K562 (cell line): Measurements from ENCODE around the gene GLIS2. TPM values are rescaled to one million over a fixed set of nuclear protein-coding genes. Genes with fewer than 3 reads are reported as not detected.

Experiments
- ARID4B ChIP-seq: sonication (generic); formaldehyde crosslinking; IDR thresholded peaks from 2 replicates; pipeline ENCODE4 v1.8.0; 2022; ENCODE audit warnings: mild to moderate bottlenecking, missing genetic modification reagents
- CREB3 ChIP-seq: fragments of 450-650 bp; conservative IDR thresholded peaks from 2 replicates; pipeline ENCODE4 v1.6.1; 2016; ENCODE audit warnings: missing genetic modification characterization, low read depth, mild to moderate bottlenecking, missing compliant biosample characterization, moderate library complexity
- CXXC5 ChIP-seq: fragments of 250-450 bp; sonication (Bioruptor Pico); IDR thresholded peaks from 2 replicates; pipeline ENCODE4 v1.8.0; 2022; ENCODE audit warnings: inconsistent platforms, mild to moderate bottlenecking, moderate library complexity
- JUN ChIP-seq, 2 experiments: sonication (generic) in 1 of 2; formaldehyde crosslinking in 1 of 2; IDR thresholded peaks; 2 replicates each; pipeline versions ENCODE4 v1.6.1 to v1.8.0; 2012 to 2022; ENCODE audit warnings: borderline replicate concordance in 2 of 2, mild to moderate bottlenecking in 2 of 2, improper control_type of control experiment in 1 of 2, low read depth in 1 of 2, low read length in 1 of 2, missing genetic modification reagents in 1 of 2
- MLX ChIP-seq, 2 experiments: fragments of 450-650 bp in 1 of 2; sonication (generic) in 1 of 2; formaldehyde crosslinking; conservative IDR thresholded peaks; 2 replicates each; pipeline versions ENCODE4 v1.4.0 to v1.8.1; 2020 to 2022; ENCODE audit warnings: mild to moderate bottlenecking in 1 of 2, missing genetic modification reagents in 1 of 2
- NR1H2 ChIP-seq: sonication (generic); formaldehyde crosslinking; IDR thresholded peaks from 2 replicates; pipeline ENCODE4 v1.4.0; 2020; ENCODE audit warnings: mild to moderate bottlenecking, missing genetic modification reagents
- TSHZ1 ChIP-seq: fragments of 250-450 bp; sonication (Bioruptor Pico); IDR thresholded peaks from 2 replicates; pipeline ENCODE4 v1.4.0; 2020; ENCODE audit warnings: mild to moderate bottlenecking, moderate library complexity
- ZNF57 ChIP-seq: fragments of 450-650 bp; formaldehyde crosslinking; IDR thresholded peaks from 2 replicates; pipeline ENCODE4 v1.4.0; 2020; ENCODE audit warnings: mild to moderate bottlenecking, moderate library complexity
- ZNF639 ChIP-seq, 2 experiments: fragments of 200-800 bp in 1 of 2; sonication (Bioruptor generic) in 1 of 2; sonication (generic) in 1 of 2; formaldehyde crosslinking in 1 of 2; IDR thresholded peaks in 1 of 2; conservative IDR thresholded peaks in 1 of 2; 2 replicates each; pipeline versions ENCODE4 v1.5.0 to v1.6.1; 2016 to 2020; ENCODE audit warnings: missing compliant biosample characterization in 1 of 2, missing genetic modification characterization in 1 of 2, missing genetic modification reagents in 1 of 2
- polyA plus RNA-seq, 8 experiments: library from polyadenylated mRNA; depleted of rRNA in 4 of 8; stranded (reverse) in 5 of 8; unstranded in 3 of 8; fragments of >200 nt; fragmentation: Nextera tagmentation in 2 of 8; fragmentation: Illumina TruSeq in 1 of 8; extraction: Ambion mirVana in 2 of 8; extraction: Trizol in 1 of 8; gene quantifications; 2 replicates each; pipeline versions ENCODE4 v1.2.1 to v1.2.3, GENCODE V29; 2011 to 2014; ENCODE audit warnings: inconsistent platforms in 1 of 8, missing spikeins in 1 of 8
- total RNA-seq, 7 experiments: library from RNA; depleted of rRNA in 6 of 7; stranded (reverse); fragments of >200 nt in 6 of 7; fragmentation: Illumina TruSeq in 2 of 7; extraction: Trizol in 2 of 7; gene quantifications; 2 replicates each; pipeline versions ENCODE4 v1.2.1 to v1.2.3, GENCODE V29; 2011 to 2021; ENCODE audit warnings: low replicate concordance in 1 of 7

Gene GLIS2
- total and polyA plus RNA-seq, 9 of the 15 experiments (the other 6 are each of a cell fraction or from before 2014, with no cell fraction given), result 0.10 to 9.0 (median 0.57) TPM

GRCh38 chr16:4307215-4308037 lies 8.4 kb upstream of the GLIS2 start (continued):
- TF ChIP-seq ARID4B (CRISPR knock-in tag) (0 out of 2 replicates have a peak, but pooled peaks have one; percentile 4), NR1H2 (CRISPR knock-in tag) (0 out of 2 replicates have a peak, but pooled peaks have one; percentile 24), JUN (IDR thresholded peaks at IDR 0.05; ENCODE audit: borderline replicate concordance, low read depth, low read length) (no peak; the same call in 1 of the 2 replicates), JUN (CRISPR knock-in tag; IDR thresholded peaks at IDR 0.05; ENCODE audit: borderline replicate concordance) (no peak; the same call in 1 of the 2 replicates), MLX (CRISPR knock-in tag; conservative IDR thresholded peaks at IDR 0.05) (no peak), TSHZ1 (no peak), CREB3 (tag) (0 out of 2 replicates have a peak, but pooled peaks have one; percentile 59), ZNF639 (CRISPR knock-in tag; conservative IDR thresholded peaks at IDR 0.05 in 1 of 2, IDR thresholded peaks at IDR 0.05 in 1 of 2) (peak in 1 of 2 experiments; percentile 87; a peak in 2 of 4 replicates), CXXC5 (CRISPR knock-in tag) (peak; percentile 86), ZNF57 (CRISPR knock-in tag) (no peak)
